Omental fat pad (tissue), 4 donors: ENCODE measurements around the gene AKT2. TPM values are rescaled to one million over a fixed set of nuclear protein-coding genes. Genes with fewer than 3 reads are reported as not detected.

Source experiments
- ATAC-seq: fragments of 150-250 bp; one replicate; pipeline ENCODE4 v1.9.1; 2016; ENCODE audit warnings: mild to moderate bottlenecking, moderate library complexity; ENCODE audit not compliant: low FRiP score
- DNase-seq: peaks from one replicate; pipeline ENCODE4 v3.0.0-alpha.2; 2019; ENCODE audit warnings: low spot score
- CTCF ChIP-seq, 3 donors: fragments of 450-650 bp; IDR thresholded peaks; one replicate each; pipeline ENCODE4 v1.5.1; 2016 to 2017; ENCODE audit warnings: antibody characterized with exemption in 3 of 3, mild to moderate bottlenecking in 3 of 3, moderate library complexity in 2 of 3
- total RNA-seq, 4 donors: library from RNA; depleted of rRNA; stranded (reverse); fragments of >200 nt; gene quantifications; one replicate each; pipeline ENCODE4 v1.1.0, GENCODE V29; 2016

AKT2 gene
- total RNA-seq, 4 donors from 2014 or later = 84.7 to 151 (median 99.1) TPM

- no peak for ATAC-seq
- no peak for DNase-seq
- no peak for TF ChIP-seq CTCF (IDR thresholded peaks at IDR 0.05)
These were observed 71.8 kb downstream of the AKT2 start for GRCh38 chr19:40213251-40213829.

- ATAC-seq = no peak
- TF ChIP-seq CTCF (IDR thresholded peaks at IDR 0.05) = no peak
- DNase-seq = no peak
These were observed 74.3 kb downstream of the AKT2 start for GRCh38 chr19:40210889-40211288.

GRCh38 chr19:40208602-40209001 lies 76.5 kb downstream of the AKT2 start:
- no peak for TF ChIP-seq CTCF (IDR thresholded peaks at IDR 0.05)

GRCh38 chr19:40205760-40206159 lies 79.4 kb downstream of the AKT2 start:
- TF ChIP-seq CTCF (IDR thresholded peaks at IDR 0.05) = no peak

More at GRCh38 chr19:40208602-40209001, 76.5 kb downstream of the AKT2 start:
- DNase-seq (no peak), ATAC-seq (no peak)

GRCh38 chr19:40204381-40204780 lies 80.8 kb downstream of the AKT2 start:
- no peak for DNase-seq
- ATAC-seq = no peak
- no peak for TF ChIP-seq CTCF (IDR thresholded peaks at IDR 0.05)

More at GRCh38 chr19:40205760-40206159, 79.4 kb downstream of the AKT2 start:
- no peak for ATAC-seq
- no peak for DNase-seq

- DNase-seq (no peak), ATAC-seq (no peak)
- no peak for TF ChIP-seq CTCF (IDR thresholded peaks at IDR 0.05)
These were observed 84.6 kb downstream of the AKT2 start for GRCh38 chr19:40200341-40201099.
